H1 (cell line): ENCODE measurements around the gene ADGRV1. TPM values are rescaled to one million over a fixed set of nuclear protein-coding genes. Genes with fewer than 3 reads are reported as not detected.

ENCODE experiments used
- FOSL1 ChIP-seq: IDR thresholded peaks from 2 replicates; pipeline ENCODE4 v1.6.1; 2011; ENCODE audit warnings: mild to moderate bottlenecking, low read depth, low read length, moderate library complexity; ENCODE audit not compliant: insufficient read depth
- SIN3A ChIP-seq, 2 experiments: IDR thresholded peaks in 1 of 2; conservative IDR thresholded peaks in 1 of 2; 2 replicates each; pipeline ENCODE4 v1.6.1; 2011 to 2012; ENCODE audit warnings: low read length in 2 of 2, improper control_type of control experiment in 1 of 2, low read depth in 1 of 2, mild to moderate bottlenecking in 1 of 2
- polyA plus RNA-seq, 7 experiments: library from polyadenylated mRNA; depleted of rRNA in 3 of 7; stranded (reverse) in 5 of 7; unstranded in 2 of 7; fragments of >200 nt in 5 of 7; fragments of 200-250 nt in 2 of 7; gene quantifications; 1 replicate in 5 of 7; 2 replicates in 1 of 7; 4 replicates in 1 of 7; pipeline versions ENCODE4 v1.2.1 to v1.2.3, GENCODE V29; 2011 to 2013; ENCODE audit warnings: missing spikeins in 2 of 7, mixed read lengths in 2 of 7
- total RNA-seq: library from RNA; stranded (reverse); fragmentation: NEBNext Ultra II Directional; extraction: Animal tissue kit (Norgen Biotek cat#: 25700); gene quantifications from 2 replicates; pipeline ENCODE4 v1.2.1, GENCODE V29; 2021

ADGRV1 gene
- total and polyA plus RNA-seq, 2 of the 8 experiments (the other 6 are each of a cell fraction or from before 2014, with no cell fraction given): 53.1 to 62.2 TPM

DNA sequence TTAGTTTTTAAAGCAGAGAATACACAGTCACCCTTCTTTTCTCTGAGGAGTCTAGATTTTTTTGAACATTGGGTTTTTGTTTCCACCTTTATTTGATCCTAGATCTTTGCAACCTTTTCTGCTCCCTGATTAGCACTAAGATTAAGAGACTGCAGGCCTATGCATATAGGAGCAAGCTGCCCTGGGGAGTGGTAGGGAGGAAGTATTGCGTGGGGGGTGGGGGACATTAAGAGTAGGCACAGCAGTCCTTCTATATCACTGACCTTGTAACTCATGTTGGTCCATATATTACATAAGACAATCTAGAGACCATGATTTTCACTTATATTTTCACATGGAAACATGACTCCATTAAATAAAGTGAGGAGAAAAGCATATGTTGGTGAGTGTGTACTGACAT lies 149.1 kb downstream of the ADGRV1 start (continued):
- TF ChIP-seq FOSL1 (no peak), SIN3A (conservative IDR thresholded peaks at IDR 0.05 in 1 of 2, IDR thresholded peaks at IDR 0.05 in 1 of 2; ENCODE audit: low read depth in 1 of 2, low read length in 2 of 2) (no peak)
- TF ChIP-seq, all 59 proteins: peak for 0
